Sigmoid colon (tissue), 4 donors: ENCODE data around the gene LDB2.

Experiments
- POLR2A ChIP-seq, 2 donors: fragments of 450-650 bp; IDR thresholded peaks; one replicate each; pipeline ENCODE4 v1.6.1; 2016; ENCODE audit warnings: antibody characterized with exemption in 2 of 2, mild to moderate bottlenecking in 2 of 2, moderate library complexity in 2 of 2
- POLR2AphosphoS5 ChIP-seq, 4 donors: sonication (generic); formaldehyde crosslinking; IDR thresholded peaks; one replicate each; pipeline ENCODE4 v1.6.1; 2017; ENCODE audit warnings: antibody characterized with exemption in 4 of 4

DNA sequence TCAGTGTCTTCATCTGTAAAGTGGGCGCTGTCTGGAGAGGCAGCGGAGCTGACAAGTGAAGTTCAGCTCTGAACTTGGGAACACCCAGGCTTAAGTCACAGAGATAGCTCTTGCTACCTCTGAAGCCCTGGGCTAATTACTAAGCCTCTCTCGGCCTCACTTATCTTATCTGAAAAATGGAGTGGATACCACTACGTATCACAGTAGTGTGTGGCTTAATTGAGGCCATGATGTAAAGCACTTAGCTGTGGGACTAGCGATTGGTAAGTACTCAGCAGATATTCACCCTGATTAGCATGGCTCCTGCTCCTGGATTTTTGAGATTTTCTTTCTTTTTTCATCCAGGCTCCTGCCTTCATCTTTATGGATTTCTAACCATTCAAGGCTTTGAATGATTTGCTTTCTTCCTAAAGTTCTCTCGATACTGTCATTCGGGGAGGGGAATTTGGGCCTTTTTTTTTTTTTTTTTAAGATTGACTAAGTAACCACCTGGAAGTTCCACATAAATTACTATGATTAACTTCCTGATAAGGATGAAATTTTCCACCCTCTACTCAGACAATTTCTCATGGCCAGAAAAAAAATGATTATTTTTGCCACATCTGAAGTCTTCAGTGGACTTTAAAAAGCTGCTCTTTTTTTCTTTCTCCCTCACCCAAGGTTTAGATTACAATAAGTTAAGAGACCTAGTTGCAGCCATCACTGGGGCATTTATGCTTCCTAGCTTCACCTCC is 17.1 kb downstream of the LDB2 start:
- TF ChIP-seq POLR2A (IDR thresholded peaks at IDR 0.05) (no peak), POLR2AphosphoS5 (IDR thresholded peaks at IDR 0.05) (no peak)
